DMS 273 (cell line): ENCODE results near the gene TMEM40.
A peak's percentile ranks its signal among the peaks of the same experiment; 100 is the strongest.
"Not testable (repeated sequence)": the region's sequence is repeated elsewhere in the genome, so short reads cannot be mapped to it uniquely, and the experiment has no call there.

Experiments
- DNase-seq: peaks from one replicate; lab custom pipeline; 2025; ENCODE audit not compliant: unreplicated experiment; lab: John Stamatoyannopoulos, UW

TMEM40 gene

GRCh38 chr3:12752809-12753208, 6.2 kb downstream of the TMEM40 start:
- no peak for DNase-seq

DNA sequence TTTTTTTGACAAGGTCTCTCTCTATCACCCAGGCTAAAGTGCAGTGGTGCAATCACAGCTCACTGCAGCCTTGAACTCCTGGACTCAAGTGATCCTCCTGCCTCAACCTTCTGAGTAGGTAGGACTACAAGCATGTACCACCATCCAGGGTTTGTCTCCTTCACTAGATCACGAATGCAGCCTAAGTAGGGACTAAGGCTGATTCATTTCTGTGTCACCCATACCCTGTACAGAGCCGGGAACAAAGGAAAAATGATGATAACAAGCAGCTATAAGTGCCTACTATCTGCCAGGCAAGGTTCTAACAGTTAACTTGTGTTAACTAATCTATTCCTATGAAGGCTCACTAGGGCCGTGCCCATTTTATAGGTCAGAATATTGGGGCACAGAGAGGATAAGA, 7.0 kb downstream of the TMEM40 start:
- no peak for DNase-seq

- no peak for DNase-seq
Observed at GRCh38 chr3:12751571-12751970, 7.5 kb downstream of the TMEM40 start.

GRCh38 chr3:12750658-12751071, 8.4 kb downstream of the TMEM40 start:
- peak; percentile 53 for DNase-seq

DNA sequence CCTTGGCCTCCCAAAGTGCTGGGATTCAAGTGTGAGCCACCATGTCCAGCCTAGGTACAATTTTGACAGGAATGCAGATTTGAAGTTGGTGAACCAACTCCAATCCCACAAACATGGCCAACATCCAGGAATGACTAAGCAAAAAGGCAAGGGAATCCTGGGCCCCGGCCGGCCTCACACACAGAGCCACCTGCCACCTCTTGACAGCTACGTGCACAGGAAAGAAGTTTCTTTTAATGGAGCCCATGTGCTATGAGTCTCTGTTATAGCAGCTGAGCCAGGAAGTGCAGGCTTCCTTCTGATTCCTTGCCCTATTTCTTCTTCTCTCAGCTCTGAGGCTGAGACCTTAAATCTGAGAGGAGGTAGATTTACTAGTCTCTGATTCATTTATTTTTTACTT, 8.8 kb downstream of the TMEM40 start:
- peak; percentile 86 for DNase-seq

DNA sequence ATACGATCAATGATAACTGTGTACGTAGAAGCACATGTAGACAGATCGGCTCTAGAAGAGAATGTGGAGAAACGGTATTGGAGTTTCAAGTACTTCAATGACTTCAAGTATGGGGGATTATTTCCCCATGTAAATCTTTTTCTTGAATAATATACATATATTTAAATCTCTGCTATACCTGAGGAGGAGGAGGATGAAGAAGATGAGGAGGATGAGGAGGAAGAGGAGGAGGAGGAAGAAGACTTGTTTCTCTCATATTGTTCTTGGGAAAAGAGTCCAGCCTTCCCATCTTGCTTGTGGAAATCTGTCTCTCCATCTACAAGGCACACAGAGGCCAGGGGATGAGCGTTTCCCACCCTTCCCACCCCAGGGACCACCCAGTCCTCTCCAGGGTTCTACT, 10.6 kb downstream of the TMEM40 start:
- DNase-seq: no peak

- no peak for DNase-seq
Observed at GRCh38 chr3:12746419-12746818, 12.6 kb downstream of the TMEM40 start.

- no peak for DNase-seq
Observed at GRCh38 chr3:12744326-12744725, 14.7 kb downstream of the TMEM40 start.

GRCh38 chr3:12743583-12743982, 15.5 kb downstream of the TMEM40 start:
- no peak for DNase-seq

- no peak for DNase-seq
Observed at GRCh38 chr3:12742330-12743107, 16.5 kb downstream of the TMEM40 start.

DNA sequence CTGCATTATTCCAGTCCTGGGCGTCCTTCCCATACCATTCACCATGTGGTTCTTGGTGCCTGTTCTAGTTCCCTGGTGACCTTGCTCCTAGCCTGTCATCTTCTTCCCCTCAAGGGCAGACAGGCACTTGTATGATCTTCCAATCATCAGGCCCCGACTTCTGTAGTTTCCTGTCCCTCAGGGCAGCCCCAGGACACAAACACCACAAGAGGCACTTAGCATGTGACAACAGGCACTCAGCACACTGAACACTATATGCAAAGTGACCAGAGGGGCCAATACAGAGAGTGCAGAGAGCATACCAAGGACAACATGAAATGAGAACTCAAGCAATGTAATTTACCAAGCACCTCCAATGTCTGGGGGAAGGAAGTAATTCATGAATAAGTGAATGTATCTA, 17.9 kb downstream of the TMEM40 start:
- no peak for DNase-seq

DNA sequence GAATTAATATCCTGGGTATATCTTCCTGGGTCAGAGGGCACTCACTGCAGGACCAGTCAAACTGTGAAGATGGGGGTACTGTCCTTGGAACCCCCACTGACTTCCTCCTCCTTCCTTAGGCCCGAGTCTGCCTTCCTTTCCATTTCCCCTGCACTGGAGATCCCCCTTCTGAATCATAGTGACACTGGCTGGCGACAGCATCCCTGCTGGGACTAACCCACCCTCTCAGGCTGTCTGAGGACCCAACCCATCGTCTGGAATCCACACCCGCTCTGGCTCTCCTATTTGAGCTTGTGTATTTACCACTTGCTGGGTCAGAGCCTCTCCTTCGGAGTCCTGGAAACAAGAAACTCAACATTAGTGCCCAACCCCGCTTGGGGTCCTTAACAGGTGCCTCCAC, 21.2 kb downstream of the TMEM40 start:
- DNase-seq: no peak

GRCh38 chr3:12737319-12737718, 21.7 kb downstream of the TMEM40 start:
- DNase-seq: no peak

GRCh38 chr3:12734960-12735359, 24.1 kb downstream of the TMEM40 start:
- no peak for DNase-seq

GRCh38 chr3:12733566-12733965, 25.5 kb downstream of the TMEM40 start:
- DNase-seq: no peak

GRCh38 chr3:12730506-12731242, 28.4 kb downstream of the TMEM40 start:
- no peak for DNase-seq

DNA sequence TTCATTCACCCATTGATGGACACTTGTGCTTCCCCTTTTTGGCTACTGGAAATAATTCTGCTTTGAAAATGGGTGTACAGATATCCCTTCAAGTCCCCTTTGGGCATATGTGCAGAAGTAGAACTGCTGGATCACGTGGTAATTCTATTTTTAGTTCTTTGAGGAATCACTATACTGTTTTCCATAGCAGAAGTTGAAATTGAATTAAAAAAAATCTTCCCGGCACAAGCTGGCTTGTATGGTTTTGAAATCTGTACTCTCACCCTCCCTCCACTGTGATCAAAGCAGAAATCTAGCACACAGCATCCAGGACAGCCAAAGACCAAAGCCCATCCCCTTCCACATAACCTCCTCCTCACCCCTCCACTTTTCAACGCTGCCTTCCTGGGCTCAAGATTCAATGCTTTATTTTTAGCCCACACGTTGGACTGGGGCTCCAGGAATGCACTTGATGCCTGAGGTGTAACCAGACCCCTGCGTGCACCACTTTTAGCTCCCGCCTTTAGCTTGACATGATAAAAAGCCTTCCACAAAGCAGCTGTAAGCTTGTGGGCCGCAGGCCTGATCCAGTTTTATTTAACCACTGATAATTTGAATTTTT, 29.9 kb downstream of the TMEM40 start:
- peak; percentile 22 for DNase-seq

- no peak for DNase-seq
Observed at GRCh38 chr3:12727937-12728336, 31.1 kb downstream of the TMEM40 start.

GRCh38 chr3:12727481-12727880, 31.6 kb downstream of the TMEM40 start:
- DNase-seq: no peak

GRCh38 chr3:12725436-12725835, 33.6 kb downstream of the TMEM40 start:
- DNase-seq: no peak

GRCh38 chr3:12724794-12725193, 34.3 kb downstream of the TMEM40 start:
- peak; percentile 26 for DNase-seq

- DNase-seq: not testable (repeated sequence)
Observed at GRCh38 chr3:12723362-12723761, 35.7 kb downstream of the TMEM40 start.
